ENCODE results near the gene MKI67. TPM values are rescaled to one million over a fixed set of nuclear protein-coding genes. Genes with fewer than 3 reads are reported as not detected.

MKI67 gene
- total RNA-seq, 1 donor from 2014 or later, result 5.6 TPM

GRCh38 chr10:128051548-128051947 lies 74.7 kb downstream of the MKI67 start:
- Histone ChIP-seq H3K4me3 (ENCODE audit: low read depth, low read length) (no peak overlapping the region), H3K27me3 (ENCODE audit: control insufficient read depth, insufficient read depth, low read length) (no peaks in the 10 kb centered on the region), H3K36me3 (ENCODE audit: control insufficient read depth, insufficient read depth, low read length) (no peaks in the 10 kb centered on the region)
- TF ChIP-seq CTCF (IDR thresholded peaks at IDR 0.05; ENCODE audit: insufficient read depth, low read length, poor library complexity, severe bottlenecking), result no peak
- DNase-seq (ENCODE audit: low read depth), result no peak

- no peak overlapping the region for H3K4me3 ChIP-seq (ENCODE audit: low read depth, low read length)
- H3K36me3 ChIP-seq (ENCODE audit: control insufficient read depth, insufficient read depth, low read length), result no peaks in the 10 kb centered on the region
- no peaks in the 10 kb centered on the region for H3K27me3 ChIP-seq (ENCODE audit: control insufficient read depth, insufficient read depth, low read length)
- no peak for TF ChIP-seq CTCF (IDR thresholded peaks at IDR 0.05; ENCODE audit: insufficient read depth, low read length, poor library complexity, severe bottlenecking)
- no peak for DNase-seq (ENCODE audit: low read depth)
These were observed 75.3 kb downstream of the MKI67 start for GRCh38 chr10:128050936-128051335.

- no peak for TF ChIP-seq CTCF (IDR thresholded peaks at IDR 0.05; ENCODE audit: insufficient read depth, low read length, poor library complexity, severe bottlenecking)
- Histone ChIP-seq H3K4me3 (ENCODE audit: low read depth, low read length) (no peak overlapping the region), H3K27me3 (ENCODE audit: control insufficient read depth, insufficient read depth, low read length) (no peaks in the 10 kb centered on the region), H3K36me3 (ENCODE audit: control insufficient read depth, insufficient read depth, low read length) (no peaks in the 10 kb centered on the region)
- no peak for DNase-seq (ENCODE audit: low read depth)
These were observed 76.1 kb downstream of the MKI67 start for GRCh38 chr10:128050121-128050516.

GRCh38 chr10:128049226-128050120 lies 76.8 kb downstream of the MKI67 start:
- Histone ChIP-seq H3K27me3 (ENCODE audit: control insufficient read depth, insufficient read depth, low read length) (no peaks in the 10 kb centered on the region), H3K36me3 (ENCODE audit: control insufficient read depth, insufficient read depth, low read length) (no peaks in the 10 kb centered on the region), H3K4me3 (ENCODE audit: low read depth, low read length) (no peak overlapping the region)
- no peak for DNase-seq (ENCODE audit: low read depth)
- TF ChIP-seq CTCF (IDR thresholded peaks at IDR 0.05; ENCODE audit: insufficient read depth, low read length, poor library complexity, severe bottlenecking), result no peak

DNA sequence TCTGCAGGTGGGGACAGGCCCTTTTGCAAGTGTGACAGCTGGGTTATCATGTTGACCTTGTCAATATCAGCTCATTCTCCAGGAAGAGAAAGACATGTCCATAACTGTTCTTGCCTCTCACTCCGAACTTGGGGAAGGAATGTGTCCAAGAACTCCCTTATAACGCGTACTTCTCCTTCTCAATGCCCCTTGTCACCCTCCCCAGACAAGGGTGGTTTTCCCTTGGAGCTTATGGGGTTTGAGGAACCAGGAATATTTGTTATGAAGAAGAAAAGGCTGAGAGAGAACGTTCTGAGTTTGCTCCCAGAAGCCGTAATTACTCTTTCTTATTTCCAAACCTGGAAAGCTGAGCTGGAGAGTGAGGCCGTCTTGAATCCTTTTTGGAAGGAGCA lies 77.4 kb downstream of the MKI67 start:
- H3K27me3 ChIP-seq (ENCODE audit: control insufficient read depth, insufficient read depth, low read length), result no peaks in the 10 kb centered on the region
- no peak for TF ChIP-seq CTCF (IDR thresholded peaks at IDR 0.05; ENCODE audit: insufficient read depth, low read length, poor library complexity, severe bottlenecking)
- no peaks in the 10 kb centered on the region for H3K36me3 ChIP-seq (ENCODE audit: control insufficient read depth, insufficient read depth, low read length)
- no peak overlapping the region for H3K4me3 ChIP-seq (ENCODE audit: low read depth, low read length)
- no peak for DNase-seq (ENCODE audit: low read depth)

Measured in kidney epithelial cell (primary cell).